Calu3 (cell line): Measurements from ENCODE around the gene SIPA1. TPM values are rescaled to one million over a fixed set of nuclear protein-coding genes. Genes with fewer than 3 reads are reported as not detected.

Source experiments
- BruUV-seq: library from RNA; stranded (reverse); fragments of 400-500 nt; replicated peaks from 2 replicates; lab custom pipeline; 2021; lab: Mats Ljungman, UMichigan
- CTCF ChIA-PET: fragments of 300-600 bp; sonication (Branson Sonifier 250); formaldehyde crosslinking; loops from one replicate; lab custom pipeline; 2022; ENCODE audit warnings: antibody characterized with exemption; lab: Charles Lee
- DNase-seq: peaks from one replicate; pipeline ENCODE4 v3.0.0; 2022
- H3K27ac Mint-ChIP-seq: one replicate; pipeline ENCODE4 v1.8.0; 2022; ENCODE audit warnings: mixed read lengths; ENCODE audit not compliant: unreplicated experiment
- H3K27me3 Mint-ChIP-seq: one replicate; pipeline ENCODE4 v1.8.0; 2022; ENCODE audit warnings: mixed read lengths; ENCODE audit not compliant: unreplicated experiment
- H3K36me3 Mint-ChIP-seq: one replicate; pipeline ENCODE4 v1.8.0; 2022; ENCODE audit warnings: mild to moderate bottlenecking, moderate library complexity, mixed read lengths; ENCODE audit not compliant: insufficient read depth, unreplicated experiment
- H3K4me1 Mint-ChIP-seq: one replicate; pipeline ENCODE4 v1.8.0; 2022; ENCODE audit warnings: mild to moderate bottlenecking, low read depth, mixed read lengths; ENCODE audit not compliant: unreplicated experiment
- H3K4me3 Mint-ChIP-seq: one replicate; pipeline ENCODE4 v1.8.0; 2022; ENCODE audit warnings: mild to moderate bottlenecking, low read depth, moderate library complexity, mixed read lengths; ENCODE audit not compliant: unreplicated experiment
- H3K9me3 Mint-ChIP-seq: one replicate; pipeline ENCODE4 v1.8.0; 2022; ENCODE audit warnings: low read depth, mixed read lengths; ENCODE audit not compliant: unreplicated experiment
- CTCF ChIP-seq: fragments of 200-600 bp; IDR thresholded peaks from one replicate; pipeline ENCODE4 v1.8.0; 2022; ENCODE audit warnings: antibody characterized with exemption; ENCODE audit not compliant: unreplicated experiment
- intact Hi-C: fragments of 100-400 bp; cut with micrococcal nuclease; formaldehyde crosslinking; loops from one replicate; pipeline ENCODE4 v1.10.0; 2022; ENCODE audit not compliant: unreplicated experiment
- total RNA-seq: library from RNA; stranded (reverse); gene quantifications from 2 replicates; pipeline ENCODE4 v1.2.3, GENCODE V29; 2022

The SIPA1 gene
- total RNA-seq, 1 experiment from 2014 or later, result 41.3 TPM

GRCh38 chr11:65590240-65590738 lies 47.6 kb upstream of the SIPA1 start:
- DNase-seq, result no peak
- CTCF ChIA-PET, result interaction anchor here (1.0 kb wide), 1 partner anchor 49 kb away, joined by 3 read pairs; no protein-coding TSS in a partner anchor
- H3K9me3 Mint-ChIP-seq, result no peaks in the 10 kb centered on the region
- TF ChIP-seq CTCF, result no peak
- intact Hi-C loops, result no loop called here
- no peak overlapping the region for H3K4me3 Mint-ChIP-seq
- H3K27me3 Mint-ChIP-seq, result no peaks in the 10 kb centered on the region
- BruUV-seq, result no TSS peak
- peaks cover 16% of the 10 kb centered on the region for H3K4me1 Mint-ChIP-seq
- H3K27ac Mint-ChIP-seq, result no peak overlapping the region
- peaks cover 49% of the 10 kb centered on the region for H3K36me3 Mint-ChIP-seq

GRCh38 chr11:65591939-65592857 lies 45.7 kb upstream of the SIPA1 start:
- TF ChIP-seq CTCF, result no peak
- Mint-ChIP-seq H3K36me3 (peaks cover 66% of the 10 kb centered on the region), H3K27me3 (no peaks in the 10 kb centered on the region), H3K4me3 (no peak overlapping the region), H3K27ac (no peak overlapping the region), H3K4me1 (peaks cover 16% of the 10 kb centered on the region), H3K9me3 (no peaks in the 10 kb centered on the region)
- intact Hi-C loops, result no loop called here
- CTCF ChIA-PET, result no interaction called here
- DNase-seq, result no peak
- BruUV-seq, result no TSS peak

- H3K4me1 Mint-ChIP-seq, result peaks cover 10% of the 10 kb centered on the region
- intact Hi-C loops, result no loop called here
Measured at GRCh38 chr11:65592858-65593517, 44.9 kb upstream of the SIPA1 start.

More at GRCh38 chr11:65592858-65593517, 44.9 kb upstream of the SIPA1 start:
- no TSS peak for BruUV-seq
- CTCF ChIA-PET, result interaction anchor here (0.9 to 1.7 kb wide), 6 partner anchors 15 to 52 kb away, joined by 3 to 4 read pairs (median 3); partner anchors contain the start of genes EHBP1L1, FAM89B and PCNX3
- H3K9me3 Mint-ChIP-seq, result no peaks in the 10 kb centered on the region
- TF ChIP-seq CTCF, result no peak
- no peaks in the 10 kb centered on the region for H3K27me3 Mint-ChIP-seq
- H3K27ac Mint-ChIP-seq, result no peak overlapping the region
- no peak overlapping the region for H3K4me3 Mint-ChIP-seq
- H3K36me3 Mint-ChIP-seq, result peaks cover 74% of the 10 kb centered on the region
- no peak for DNase-seq
